HG02938 (cell line): Measurements from ENCODE around the gene PDE6A.
A peak's percentile ranks its signal among the peaks of the same experiment; 100 is the strongest.
"Not testable (repeated sequence)": the region's sequence is repeated elsewhere in the genome, so short reads cannot be mapped to it uniquely, and the experiment has no call there.

Source experiments
- ATAC-seq: cut with Tn5 transposase; IDR thresholded peaks from one replicate; pipeline ENCODE4 v1.9.1; 2021; ENCODE audit warnings: mild to moderate bottlenecking, moderate library complexity; ENCODE audit not compliant: unreplicated experiment

Gene PDE6A

GRCh38 chr5:149953436-149954121 lies 9.0 kb upstream of the PDE6A start:
- no peak for ATAC-seq

DNA sequence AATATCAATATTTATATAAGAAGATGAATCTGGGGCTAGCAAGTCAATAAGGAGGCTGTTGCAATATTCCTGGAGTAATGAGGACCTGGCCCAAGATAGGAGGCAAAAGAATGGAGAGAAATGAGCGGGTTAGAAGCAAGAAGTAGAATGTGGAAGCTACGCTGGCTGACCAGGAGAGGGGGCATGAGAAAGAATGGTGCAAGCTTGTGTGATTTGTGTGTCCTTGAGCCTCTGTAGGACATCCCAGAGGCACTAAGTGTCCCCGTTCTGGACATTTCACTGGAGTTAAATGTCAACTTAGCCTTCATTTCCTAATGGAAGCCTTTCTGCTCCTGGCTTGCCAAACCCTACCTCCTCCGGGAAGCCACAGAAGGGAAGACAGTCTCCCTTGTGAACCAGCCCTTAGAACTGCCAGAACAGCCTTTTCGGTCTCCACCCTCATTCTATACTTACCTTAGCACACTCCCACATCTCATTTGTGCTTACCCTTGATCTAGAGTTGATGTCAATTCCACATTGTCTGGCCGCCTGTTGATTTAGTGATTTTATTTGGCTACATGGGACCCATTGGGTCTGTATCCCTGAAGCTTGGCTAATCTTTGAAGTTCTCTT lies 6.7 kb upstream of the PDE6A start:
- ATAC-seq = no peak

DNA sequence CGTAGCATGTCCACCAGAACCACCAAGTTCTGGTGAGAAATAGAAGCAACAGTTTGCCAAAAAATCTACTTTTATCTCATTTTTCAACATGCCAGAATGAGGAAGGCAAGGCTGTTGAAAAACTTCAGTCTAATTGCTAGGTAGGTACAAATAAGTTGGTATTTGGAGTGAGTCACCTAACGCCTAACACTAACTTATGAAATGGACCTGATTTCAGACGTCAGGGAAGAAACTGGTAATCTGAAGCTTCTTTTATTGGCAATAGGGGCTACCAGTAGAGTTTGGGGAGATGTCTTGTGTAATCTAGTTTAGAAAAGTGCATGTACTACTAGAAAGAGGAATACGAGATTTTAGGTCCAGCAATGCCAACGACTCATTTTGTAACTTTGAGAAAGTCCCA lies 4.4 kb upstream of the PDE6A start:
- no peak for ATAC-seq

- no peak for ATAC-seq
Measured at GRCh38 chr5:149946118-149946517, 1.5 kb upstream of the PDE6A start.

- not testable (repeated sequence) for ATAC-seq
Measured at GRCh38 chr5:149943177-149943949, 1.2 kb downstream of the PDE6A start.

GRCh38 chr5:149942741-149943169 lies 1.8 kb downstream of the PDE6A start:
- not testable (repeated sequence) for ATAC-seq

DNA sequence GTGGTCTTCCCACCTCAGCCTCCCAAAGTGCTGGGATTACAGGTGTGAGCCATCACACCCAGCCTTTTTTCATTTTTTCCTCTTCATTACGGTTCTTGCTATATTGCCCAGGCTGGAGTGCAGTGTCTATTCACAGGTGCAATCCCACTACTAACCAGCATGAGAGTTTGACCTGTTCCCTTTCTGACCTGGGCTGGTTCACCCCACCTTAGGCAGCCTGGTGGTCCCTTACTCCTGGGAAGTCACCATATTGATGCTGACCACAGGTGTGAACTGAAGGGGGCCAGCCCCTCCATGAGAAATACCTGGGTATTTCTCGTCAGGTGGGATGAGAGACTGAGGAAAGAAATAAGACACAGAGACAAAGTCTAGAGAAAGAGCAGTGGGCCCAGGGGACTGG lies 2.4 kb downstream of the PDE6A start:
- ATAC-seq = no peak

GRCh38 chr5:149941795-149942194 lies 2.8 kb downstream of the PDE6A start:
- ATAC-seq = no peak

DNA sequence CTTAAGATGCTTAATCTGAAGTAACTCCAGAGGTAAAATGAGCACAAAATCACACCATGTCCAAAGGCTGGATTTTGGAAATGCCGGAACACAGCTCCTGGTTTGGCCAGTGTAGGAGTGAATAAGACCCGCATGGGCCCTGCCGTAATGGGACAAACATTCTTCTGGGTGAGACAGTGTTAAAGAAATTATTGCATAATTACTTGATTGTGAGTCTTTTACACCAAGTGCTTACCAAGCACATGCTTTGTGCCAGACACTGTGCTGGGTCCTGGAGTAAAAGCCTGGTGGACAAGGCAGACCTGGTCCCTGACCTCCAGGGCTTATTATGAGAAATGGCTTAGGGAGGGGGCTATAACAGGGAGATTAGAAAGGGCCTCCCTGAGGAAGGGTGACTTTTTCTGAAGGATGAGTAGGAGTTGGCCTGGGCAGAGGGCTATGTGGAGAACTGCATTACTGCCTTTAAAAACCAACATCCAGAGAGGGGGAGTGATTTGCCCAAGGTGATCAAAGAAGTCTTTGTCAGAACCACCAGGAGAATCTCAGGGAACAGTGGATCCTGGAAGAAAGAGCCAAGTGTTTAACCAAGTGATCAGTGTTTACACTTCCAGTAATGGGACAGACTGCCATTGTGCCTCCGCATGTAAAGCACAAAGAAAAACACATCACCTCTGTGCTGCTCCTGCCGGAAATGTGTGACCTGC lies 3.5 kb downstream of the PDE6A start:
- ATAC-seq = no peak

DNA sequence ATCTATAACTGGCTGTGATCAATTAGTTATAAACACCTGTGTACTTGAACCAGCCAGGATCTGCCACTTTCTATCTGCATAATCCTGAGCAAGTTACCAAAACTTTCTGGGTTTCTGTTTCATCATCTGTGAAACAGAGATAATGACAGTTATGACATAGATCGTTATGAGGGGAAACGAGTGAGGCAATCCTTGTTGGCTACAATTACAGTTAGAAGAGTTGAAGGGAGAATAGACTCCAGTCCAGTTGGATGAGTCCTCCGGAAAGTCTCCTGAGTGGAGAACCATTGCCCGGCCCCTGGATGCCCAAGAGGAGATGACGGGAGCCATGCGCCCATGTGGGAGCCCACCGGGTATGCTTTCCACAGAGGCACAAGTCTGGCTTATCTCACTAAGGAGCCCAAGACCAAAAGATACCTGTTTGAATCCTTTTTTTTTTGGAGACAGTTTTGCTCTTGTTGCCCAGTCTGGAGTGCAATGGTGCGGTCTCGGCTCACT lies 4.5 kb downstream of the PDE6A start:
- peak; percentile 85 for ATAC-seq

DNA sequence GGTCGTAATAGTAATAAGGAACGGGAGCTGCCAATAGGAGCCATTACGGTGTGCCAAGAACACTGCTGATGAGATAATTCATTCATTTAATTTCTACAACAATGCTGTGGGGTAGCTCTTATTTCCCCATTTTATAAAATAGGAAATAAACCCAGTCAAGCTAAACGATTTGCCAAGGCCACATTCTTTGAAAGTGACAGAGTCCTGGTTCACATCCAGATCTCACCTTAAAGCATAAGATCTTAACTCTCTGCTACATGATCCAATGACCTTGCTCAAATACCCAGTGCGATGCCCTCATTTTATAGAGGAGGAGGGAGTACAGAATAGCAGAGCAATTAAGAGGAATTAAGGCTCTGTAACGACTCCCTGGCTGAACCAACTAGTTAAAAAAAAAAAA lies 5.0 kb downstream of the PDE6A start:
- ATAC-seq = no peak

DNA sequence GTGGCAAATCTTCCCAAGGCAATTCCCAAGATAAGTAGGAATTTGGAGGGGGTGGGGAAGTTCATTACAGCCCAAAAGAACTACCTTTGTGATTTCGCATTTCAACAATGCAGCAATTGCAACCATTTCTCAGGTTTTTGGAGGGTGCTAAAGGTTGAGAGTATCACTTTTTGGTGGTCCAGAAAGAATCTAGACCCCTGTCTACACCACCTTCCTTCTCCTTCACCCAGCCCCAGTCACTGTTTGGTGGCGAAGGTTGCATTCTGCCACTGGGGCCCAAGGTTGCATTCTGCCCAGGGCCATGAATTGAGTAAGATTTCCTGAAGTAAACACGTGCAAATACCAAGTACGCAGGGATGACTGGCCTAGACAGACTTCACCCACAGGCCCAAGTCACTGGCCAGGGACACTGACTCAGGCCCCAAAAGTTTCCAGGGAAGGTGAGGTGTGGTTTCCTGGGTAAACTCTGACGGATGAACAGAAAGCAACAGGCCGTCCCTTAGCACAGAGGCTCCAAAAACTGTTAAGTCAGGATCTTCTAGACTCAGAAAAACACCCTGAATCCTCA lies 5.7 kb downstream of the PDE6A start:
- no peak for ATAC-seq

DNA sequence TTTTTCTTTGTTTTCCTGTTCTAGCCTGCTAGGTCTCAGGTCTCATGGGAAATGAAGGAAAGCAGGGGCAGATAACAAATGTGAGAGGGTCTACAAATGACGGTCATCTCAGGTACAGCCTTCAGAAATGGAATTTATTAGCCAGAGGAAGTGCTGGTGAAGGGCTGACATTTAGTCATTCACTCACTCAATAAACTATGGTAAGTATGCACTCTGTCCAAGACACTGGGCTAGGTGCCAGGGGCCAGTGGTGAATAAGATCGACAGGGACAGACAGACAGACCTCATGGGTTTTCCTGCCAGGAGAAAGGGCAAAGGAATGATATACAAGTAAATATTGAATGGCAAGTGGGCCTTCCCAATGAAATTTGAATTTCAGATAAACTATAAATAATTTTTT lies 6.3 kb downstream of the PDE6A start:
- ATAC-seq = no peak

DNA sequence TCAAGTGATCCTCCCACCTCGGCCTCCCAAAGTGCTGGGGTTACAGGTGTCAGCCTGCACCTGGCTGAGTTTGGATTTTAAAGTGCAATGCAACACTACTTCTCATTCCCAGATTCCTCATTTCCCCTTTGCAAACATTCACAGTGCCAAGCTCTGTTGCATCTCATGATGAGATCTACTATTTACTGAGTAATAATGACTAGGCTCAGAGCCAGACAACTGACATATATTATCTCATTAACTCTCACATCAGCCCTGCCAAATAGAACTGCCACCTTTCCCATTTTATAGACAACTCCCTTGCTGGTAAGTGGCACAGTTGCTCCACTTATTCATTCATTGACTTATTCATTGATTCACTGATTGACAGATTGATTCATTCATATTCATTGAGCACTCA lies 7.0 kb downstream of the PDE6A start:
- ATAC-seq = no peak

- ATAC-seq = no peak
Measured at GRCh38 chr5:149936700-149937091, 7.9 kb downstream of the PDE6A start.

DNA sequence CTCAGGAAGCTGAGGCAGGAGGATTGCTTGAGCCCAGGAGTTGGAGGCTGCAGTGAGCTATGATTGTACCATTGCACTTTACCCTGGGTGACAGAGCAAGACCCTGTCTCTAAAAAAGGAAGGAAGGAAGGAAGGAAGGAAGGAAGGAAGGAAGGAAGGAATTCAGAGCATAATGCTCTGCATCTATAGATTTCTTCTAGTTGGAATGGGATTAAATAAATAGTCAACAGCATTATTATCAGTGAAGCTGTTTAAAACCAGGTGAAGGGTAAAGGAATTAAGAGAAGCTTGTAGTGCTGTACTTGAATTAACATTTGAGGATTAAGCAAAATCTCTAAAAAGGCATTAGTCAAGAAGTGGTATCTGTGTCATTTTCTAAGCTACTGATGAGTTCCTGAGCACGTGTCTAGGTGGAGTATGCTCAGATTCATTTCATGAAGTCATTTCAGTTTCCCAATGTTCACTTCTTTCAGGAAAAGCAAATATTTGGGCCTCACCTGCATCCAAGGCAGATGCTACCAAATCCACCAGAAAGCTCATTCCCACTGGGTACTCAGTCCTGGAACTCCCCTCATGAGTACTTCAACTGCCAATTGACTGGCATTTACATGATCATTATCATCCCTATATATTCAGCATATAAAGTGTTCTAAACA lies 8.4 kb downstream of the PDE6A start:
- ATAC-seq = no peak

DNA sequence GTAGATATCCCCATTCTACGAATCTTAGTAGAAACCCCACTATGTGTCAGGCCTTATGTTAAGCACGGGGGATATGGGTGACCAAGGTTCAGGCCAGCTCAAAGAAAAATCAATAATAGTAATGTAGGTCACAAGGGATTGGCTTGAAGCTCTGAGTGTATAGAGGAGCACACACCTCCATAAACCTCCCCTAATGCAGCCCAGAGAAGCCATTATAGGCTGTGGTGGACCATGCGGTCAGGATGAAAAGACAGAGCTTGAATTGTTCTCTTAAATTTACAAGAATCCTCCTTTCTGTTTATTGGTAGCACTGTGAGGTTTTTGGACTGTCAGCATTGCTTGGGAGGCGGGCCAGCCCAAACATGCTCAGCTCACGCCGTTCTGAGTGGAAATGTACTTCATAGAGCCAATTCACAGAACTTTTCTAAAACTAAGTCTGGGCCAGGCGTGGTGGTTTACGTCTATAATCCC lies 9.1 kb downstream of the PDE6A start:
- ATAC-seq = no peak

- ATAC-seq = no peak
Measured at GRCh38 chr5:149932445-149933350, 11.9 kb downstream of the PDE6A start.

- ATAC-seq = no peak
Measured at GRCh38 chr5:149931992-149932436, 12.6 kb downstream of the PDE6A start.
